Measurements from ENCODE around the gene MEF2C.
"Not testable (repeated sequence)": the region's sequence is repeated elsewhere in the genome, so short reads cannot be mapped to it uniquely, and the experiment has no call there.

The MEF2C gene

DNA sequence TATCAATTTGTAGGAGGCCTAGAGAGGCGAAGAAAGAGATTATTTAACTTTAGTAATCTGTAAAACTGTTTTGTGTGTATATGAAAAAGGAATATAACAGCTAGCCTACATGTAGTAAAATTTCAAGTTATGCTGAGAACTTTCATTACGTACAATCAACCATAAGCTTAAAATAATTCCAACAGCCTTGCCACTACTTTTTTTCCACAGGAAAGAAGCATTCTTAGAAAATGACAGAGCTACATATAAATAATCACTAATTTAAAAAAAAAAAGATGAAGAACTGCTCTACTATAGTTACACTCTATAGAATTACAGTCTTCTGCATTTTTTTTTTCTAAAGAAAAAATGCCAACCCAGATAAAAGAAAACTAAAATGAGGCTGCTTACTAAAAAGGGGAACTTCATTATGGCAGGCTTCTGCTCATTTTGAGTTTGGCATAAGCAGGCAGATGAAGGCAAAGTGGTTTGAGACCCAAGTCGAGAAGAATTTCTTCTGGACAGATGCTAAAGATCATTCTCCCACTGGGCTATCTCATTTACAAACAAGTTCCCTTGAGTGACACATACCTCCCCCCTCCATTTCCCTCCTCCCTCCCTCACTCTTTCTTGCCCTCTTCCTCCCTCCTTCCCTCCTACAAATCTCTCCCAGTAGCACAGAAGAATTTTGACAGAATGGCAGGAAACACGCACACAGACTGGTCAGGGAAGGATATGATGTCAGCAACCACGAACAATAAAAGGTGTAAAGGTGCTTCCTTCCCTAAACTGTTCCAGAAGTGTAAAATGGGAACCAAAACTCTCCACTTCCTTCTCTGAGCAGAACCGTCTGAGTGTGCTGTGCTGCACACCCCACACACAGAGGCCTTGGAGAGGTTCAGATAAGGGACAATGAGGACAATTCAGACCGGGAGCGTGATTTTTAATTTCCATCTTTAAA, 56.1 kb downstream of the MEF2C start:
- DNase-seq, result no peak

DNA sequence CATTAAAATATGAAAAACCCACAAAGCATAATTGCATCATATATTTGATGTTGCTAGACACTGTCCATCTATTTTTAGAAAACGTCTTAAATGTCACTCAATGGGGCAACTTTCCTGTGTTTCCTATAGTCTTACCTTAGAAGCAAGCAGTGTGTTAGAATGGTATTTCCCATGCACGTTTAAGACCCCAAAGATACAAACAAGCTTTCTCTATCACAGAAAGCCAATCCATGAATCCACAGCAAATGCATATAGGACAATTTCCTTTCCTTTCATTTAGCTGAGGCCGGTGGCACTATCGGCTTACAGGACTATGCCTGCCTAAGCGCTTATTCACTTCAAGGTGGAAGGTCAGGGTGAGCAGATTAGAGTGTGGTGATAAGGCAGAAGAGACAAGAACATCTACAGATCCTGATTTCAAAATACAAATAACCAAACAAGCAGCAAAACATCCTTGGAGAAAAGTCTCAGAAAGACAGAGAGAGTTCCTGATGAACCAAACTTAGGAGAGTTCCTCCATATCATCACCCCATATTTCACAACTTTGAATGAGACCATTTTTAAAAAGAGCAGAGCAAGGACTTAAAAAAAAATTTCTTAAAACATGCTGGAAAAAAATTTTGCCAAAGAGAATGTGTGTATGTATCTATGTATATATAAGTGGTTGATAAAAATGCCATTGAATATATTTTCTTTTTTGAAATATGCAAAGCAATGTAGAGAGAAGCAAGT, 57.2 kb downstream of the MEF2C start:
- DNase-seq, result no peak

DNA sequence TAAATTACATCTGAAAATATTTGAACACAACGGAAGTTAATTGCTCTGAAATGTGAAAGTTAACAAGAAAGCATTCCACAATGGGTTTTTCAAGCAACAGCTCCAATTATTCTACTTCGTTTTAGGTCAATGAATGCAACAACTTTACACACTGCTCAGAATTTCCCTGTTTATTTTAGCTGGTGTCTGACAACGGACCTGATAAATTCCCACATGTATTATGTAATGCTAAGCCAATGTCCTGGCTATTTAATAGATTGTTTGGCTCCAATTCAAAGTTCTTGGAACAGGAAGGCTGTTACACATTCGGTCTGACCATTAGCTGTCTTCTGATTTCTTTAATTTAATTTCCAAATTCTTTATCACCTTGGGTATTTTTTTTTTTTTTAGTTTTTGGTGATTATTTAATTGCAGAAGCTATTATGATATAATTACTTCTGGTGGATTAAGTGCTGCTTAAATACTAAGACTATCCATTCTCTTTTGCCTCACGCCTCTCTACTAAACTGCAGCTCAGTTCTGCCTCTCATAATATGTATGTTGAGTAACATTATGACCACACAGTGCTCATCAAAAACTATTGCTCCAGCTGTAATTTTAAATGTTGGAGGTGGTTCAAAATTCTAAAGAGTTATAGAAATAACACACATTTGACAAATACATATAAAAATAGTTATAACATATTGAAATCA, 57.9 kb downstream of the MEF2C start:
- DNase-seq, result no peak

DNA sequence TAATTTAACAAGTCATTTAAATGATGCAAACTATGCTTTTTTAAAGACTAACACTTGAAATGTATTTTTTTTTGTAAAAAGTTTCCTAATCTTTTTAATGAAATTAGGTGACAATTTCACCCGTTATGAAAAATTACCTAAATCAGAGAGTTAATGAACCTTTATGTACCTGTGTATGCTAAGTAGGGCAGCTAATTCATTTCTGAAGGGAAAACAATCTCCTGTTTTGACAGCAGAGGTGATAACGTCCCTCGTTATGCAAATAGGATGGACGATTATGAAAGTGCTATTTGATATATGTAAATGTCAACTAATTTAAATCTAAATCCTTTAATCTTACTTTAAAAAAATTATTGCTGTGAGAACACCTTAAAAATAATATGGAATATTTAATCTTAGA, 58.8 kb downstream of the MEF2C start:
- no peak for DNase-seq

DNA sequence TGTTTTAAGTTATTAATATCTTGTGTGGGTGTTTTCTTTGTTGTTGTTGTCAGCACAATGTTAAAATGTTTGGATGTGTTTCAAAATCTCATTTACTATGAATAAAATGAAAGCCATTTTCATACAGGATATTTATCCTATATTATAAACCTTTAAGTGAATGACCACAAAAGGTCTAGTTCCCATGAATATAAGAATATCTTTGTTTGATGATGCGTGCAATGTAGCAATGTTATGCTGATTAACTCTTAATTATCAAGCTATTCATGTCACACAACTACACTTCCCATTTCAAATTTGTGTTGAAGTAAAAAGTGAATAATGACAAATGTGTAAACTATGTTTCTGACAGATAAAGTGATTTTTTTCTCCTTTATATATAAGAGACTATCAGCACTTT, 59.8 kb downstream of the MEF2C start:
- no peak for DNase-seq

DNA sequence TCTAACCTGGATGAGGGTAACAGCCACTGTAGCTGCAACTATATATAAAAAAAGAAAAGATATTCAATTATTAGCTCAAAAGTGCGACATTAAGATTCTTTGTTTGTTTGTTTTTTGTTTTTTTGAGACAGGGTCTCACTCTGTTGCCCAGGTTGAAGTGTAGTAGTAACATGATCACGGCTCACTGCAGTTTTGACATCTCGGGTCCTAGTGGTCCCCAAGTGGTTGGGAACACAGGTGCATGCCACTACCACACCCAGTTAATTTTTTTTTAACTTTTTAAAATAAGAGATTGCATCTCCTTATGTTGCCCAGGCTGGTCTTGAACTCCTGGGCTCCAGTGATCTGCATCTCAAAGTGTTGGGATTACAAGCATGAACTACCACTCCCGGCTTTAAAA, 61.8 kb downstream of the MEF2C start:
- DNase-seq, result no peak

DNA sequence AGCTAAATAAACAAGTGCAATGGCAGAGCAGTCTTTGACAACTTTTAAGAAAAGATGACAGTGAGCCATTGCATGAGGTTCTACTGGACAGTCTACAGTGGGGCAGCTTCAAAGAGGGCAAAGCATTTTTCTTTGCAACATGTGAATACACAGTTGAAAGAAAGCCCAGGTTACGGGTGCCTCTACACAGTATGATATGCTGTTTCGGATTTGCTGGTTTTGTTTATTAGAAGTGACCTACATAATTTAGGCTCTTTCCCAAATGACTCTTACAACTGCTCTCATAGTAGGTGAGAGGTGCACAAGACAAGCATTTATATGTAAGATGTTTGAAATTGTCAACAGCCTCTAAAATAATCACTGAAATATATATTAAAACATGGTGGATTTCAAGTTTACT, 62.4 kb downstream of the MEF2C start:
- no peak for DNase-seq

DNA sequence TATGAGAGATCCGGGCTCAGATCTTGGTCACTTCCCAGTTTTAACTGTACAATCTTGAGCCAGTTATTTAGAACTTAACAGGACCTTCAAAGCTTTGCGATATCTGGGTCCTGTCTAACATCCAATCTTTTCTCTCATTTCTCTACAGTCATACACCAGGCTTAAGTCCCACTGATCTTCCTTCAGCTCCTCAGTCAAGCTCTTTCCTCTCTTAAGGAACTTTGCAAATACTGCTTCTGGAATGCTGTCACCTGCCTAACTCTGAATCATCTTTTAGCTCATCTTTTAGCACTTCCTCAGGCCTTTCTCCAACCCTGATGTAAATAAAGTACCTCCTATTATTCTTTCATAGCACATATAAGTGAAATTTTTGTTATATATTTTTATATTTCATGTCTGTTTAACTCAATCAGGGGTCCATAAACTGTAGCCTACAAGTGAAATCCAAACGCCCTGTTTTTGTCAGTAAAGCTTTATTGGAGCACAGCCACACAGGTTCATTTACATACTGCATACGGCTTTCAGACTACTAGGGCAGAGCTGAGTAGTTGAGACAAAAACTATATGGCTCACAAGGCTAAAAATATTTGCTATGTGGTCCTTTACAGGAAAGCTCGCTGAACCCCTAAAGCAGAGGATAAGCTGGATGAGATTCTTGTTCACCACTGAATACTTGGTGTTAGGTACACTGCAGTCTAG, 63.5 kb downstream of the MEF2C start:
- no peak for DNase-seq

DNA sequence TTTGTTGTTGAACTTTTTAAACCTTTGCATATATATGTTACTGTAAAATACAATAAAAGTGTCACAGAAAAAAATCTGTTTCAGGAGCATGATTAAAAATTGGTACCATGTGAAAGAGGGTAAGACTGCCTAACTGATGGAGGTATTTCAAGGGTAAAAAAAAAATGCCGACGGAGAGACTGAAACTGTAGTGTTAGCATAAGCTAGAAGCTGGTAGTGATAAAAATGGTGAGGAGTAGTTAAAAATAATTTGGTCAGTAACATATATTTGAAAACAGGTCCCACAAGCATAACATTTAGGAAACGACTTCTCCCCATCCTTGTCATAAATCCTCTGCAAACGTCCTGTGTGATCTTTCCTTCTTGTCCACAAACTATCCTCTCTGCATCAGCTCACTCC, 64.7 kb downstream of the MEF2C start:
- DNase-seq, result no peak

DNA sequence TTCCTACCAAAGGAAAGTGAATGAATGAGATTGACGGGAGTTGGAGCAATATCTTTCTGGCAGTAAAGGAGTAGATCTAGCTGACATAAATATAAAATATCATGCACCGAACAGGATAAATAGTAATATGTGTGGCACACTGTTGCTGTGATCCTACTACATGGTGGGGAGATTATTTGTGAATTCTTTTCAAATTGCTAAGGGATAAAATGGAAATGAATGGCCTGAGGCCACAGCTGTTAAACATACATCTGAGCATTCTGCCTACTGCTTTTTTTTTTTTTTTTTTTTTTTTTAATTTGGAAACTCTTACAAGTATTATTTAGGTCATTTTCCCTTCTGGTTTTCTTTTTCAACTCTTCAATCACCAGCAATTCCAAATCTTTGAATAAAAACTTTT, 66.8 kb downstream of the MEF2C start:
- no peak for DNase-seq

DNA sequence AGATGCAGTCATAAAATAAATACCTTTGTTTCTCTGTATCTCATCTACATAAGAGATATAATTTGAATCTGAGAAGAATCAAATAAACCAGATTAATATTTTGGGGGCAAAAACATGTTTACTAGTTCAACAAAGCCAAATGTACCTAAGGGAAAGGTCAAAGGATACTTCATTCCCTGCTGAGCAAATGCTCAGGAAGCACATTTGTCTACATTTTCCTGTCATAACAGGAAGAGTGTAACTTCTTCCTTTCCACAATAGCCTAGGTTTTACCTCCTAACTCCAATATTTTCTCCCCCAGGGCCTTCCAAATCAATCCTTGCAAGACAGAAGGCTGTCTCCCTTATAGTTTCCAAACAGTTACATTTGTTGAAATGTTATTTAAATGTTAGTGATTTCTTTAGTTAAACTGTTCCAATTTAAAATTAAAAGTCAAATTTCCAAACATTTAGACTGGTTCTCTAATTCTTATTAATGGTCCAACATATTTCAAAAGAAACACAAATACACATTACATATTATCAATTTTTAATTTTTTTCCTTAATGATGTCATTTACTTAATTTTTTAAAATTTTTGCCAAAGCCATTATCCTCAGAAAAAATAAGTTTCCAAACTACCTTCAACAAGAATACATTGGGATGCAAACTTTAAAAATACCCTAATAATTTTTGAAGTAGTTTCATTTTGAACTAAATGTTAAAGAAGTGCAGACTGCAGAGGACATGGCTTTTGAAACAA, 67.8 kb downstream of the MEF2C start:
- no peak for DNase-seq

DNA sequence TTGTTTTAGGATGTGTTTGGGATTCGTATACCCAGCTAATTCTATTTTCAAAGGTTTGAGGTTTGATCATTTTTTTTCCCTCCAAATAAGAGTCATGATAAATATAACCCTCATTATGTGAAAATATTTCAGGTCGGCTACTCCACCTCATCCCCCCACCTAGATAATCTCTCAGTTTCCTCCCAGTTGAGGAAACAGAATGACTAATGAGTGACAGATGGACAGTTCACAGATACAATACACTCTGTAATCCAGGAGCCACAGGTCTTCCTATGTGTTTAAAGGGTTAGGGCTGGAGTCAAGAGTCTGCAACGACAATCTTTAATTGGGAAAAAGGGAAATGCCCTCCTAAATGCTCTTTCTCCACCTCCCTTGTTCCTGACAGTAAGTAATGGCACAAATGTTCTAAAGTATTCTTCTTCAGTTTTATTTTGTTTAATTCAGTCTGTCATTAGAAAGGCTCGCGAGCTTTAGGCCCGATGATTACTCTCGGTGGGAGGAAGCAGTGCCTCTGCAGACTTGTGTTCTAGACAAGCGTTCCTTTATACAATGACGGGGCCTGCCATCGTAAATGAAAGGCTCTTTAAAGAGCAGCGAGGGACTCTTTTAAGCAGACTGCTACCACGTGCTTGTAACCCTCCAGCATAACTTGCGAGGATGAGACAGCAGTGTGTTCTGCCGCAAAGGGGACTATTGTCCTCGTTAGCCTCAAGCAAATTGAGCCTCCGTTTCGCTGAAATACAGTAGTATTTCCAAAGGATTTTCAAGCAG, 69.0 kb downstream of the MEF2C start:
- no peak for DNase-seq

DNA sequence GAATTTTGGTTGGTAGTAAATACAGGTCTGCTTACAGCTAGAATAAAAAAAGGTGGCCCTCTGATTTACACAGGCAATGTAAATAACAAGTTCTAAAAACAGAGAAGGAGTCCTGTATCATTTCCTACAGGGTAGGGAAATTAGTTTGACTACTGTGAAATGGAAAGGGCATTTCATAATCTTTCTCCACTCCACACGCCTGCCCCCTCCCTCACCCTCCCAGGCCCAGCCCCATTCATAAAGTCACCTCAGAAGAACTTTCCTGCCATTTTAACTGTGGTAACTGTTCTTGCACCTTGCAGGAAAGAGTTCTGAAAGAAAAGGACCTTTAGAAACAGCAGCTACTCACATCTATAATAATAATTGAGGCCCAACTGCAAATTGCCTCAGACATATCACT, 69.7 kb downstream of the MEF2C start:
- DNase-seq, result no peak

DNA sequence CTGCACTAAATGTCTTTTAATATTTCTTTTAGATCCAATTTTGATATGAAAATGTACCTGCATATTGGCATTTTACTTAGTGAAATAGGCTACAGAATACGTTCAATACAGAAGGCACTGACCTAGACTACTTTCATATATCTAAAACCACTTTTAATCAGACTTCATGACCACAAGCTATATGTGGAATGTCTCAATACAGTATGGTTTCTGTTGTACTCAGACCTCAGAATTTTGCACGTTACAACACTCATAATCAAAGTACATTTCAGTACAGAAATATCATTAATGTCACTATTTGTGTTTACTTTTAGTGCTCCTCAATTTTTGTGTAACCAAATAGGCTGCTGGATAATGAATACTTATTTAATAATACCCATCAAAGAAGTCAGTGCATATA, 74.8 kb downstream of the MEF2C start:
- DNase-seq, result no peak

DNA sequence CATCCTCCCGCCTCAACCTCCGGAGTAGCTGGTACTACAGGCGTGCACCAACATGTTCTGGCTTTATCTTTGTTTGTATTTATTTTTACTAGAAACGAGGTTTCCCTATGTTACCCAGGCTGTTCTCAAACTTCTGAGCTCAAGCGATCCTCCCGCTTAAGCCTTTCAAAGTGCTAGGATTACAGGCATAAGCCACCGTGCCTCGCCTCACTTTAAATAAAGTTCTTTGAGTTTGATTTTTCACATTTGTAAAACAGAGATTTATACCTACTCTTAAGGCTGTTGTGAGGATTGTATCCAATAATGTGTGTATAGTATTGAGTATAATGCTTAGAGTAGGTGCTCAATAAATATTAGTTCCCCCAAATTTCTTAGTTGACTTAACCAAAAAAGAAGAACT, 75.7 kb downstream of the MEF2C start:
- DNase-seq, result no peak

DNA sequence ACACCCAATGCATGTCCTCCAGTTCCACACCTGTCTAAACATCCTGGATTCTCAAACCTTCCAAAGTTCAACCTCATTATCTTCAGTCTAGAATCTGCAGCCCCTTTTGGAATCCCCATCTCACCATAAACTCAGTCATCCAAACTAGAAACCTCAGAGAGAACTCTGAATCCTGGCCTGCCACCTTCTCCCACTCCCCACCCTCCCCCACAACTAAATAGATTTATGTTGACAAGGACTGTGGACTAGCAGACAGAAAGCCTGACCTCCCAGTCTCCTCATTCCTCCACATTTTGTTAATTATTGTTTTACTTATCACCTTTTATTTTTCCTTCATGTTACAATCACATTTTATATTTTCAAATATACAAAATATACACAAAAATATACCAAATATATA, 76.6 kb downstream of the MEF2C start:
- DNase-seq, result no peak

DNA sequence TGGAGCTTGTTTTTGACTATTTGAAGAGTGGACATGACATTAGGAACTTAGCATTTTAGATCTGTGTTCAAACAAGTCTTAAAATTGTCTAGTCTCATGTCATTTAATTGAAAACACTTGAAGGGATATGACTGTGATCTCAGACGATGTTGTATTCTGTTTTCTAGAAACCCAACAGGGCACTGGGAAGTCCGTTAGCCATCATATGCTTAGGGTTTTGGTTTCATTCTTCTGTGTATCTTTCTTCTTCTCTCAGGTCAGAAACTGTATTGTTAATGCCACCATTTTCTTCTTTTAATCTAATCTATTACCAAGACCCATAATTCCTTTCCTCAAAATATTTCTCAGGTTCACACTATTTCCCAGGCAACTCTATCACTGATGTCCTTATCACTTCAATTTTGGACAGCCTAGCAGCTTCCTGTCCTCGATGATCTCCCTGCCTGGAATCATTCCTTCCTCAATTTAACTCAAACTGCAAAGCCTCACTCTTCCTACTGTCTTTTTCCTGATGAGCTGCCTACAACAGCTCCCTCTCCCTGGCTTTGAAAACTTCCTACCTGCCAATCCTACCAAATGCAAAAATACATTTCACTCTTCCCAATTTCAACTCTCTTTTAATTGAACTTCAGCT, 77.7 kb downstream of the MEF2C start:
- no peak for DNase-seq

DNA sequence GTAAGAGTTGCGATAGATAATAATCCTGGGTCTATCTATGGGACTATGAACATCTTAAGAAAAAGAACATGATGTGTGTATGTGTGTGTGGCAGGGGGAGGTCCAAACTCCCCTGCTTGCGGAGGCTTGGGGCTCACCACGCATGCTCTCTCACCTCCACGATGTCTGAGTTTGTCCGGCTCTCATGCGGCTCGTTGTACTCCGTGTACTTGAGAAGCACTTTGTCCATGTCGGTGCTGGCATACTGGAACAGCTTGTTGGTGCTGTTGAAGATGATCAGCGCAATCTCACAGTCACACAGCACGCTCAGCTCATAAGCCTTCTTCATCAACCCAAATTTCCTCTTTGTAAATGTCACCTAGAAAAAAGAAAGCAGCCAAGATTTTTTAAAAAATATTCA, 78.5 kb downstream of the MEF2C start:
- DNase-seq, result no peak

DNA sequence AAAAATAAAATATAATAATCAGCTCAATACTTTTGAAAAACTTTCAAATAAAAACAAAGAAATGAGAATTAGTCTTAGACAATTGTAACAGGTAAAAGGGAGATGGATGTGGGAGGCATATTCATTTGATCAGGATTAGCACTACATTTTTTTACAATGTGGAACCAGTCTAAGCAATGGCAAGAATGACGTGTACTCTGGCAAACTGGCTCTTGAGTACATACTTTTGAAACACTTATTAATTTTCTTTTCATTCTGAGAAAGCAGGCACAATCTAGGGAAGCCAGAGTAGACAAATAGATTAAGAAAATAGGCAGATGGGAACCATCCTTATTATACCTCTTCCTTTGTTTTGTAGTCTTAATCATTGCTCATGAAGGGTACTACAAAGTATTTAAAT, 79.7 kb downstream of the MEF2C start:
- DNase-seq, result no peak

DNA sequence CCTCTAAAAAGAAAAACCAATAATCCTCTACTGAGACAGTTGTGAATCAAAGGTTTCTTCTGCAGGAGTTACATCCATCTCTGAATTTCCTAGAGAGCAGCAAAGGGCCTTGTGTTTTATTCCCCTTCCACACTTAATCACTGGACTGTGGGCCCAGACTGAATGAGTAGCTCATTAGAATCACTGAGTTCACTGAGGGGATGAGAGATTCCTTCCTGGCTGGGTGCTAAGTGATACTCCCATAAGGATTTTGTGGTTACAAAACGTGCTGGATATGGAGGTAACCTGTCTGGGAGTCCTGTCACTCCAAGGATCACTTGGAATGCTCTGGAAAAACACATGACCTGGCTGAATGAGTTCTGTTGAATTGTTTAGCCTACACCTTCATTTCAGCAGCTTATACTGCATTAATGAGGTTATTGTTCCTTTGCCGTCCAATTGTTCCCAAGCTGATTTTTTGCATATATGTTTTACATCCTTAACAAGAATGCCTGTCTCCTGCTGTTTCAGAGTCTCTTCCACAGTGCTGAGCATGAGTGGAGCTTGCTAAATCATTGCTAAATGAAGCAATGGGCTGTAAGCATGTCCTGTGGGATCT, 82.9 kb downstream of the MEF2C start:
- no peak for DNase-seq

DNA sequence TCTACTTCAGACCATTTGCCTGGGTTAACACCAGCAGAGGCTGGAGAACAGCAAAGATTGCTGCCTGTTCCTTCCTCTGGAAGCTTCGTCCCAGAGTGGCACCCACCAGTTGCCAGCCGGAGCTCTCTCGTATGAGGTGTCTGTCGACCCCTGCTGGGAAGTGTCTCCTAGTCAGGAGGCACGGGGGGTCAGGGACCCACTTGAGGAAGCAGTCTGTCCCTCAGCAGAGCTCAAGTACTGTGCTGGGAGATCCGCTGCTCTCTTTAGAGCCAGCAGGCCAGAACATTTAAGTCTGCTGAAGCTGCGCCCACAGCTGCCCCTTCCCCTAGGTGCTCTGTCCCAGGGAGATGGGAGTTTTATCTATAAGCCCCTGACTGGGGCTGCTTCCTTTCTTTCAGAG, 84.1 kb downstream of the MEF2C start:
- DNase-seq, result not testable (repeated sequence)
